CD4-positive, alpha-beta T cell treated with Interleukin-10 for 1 hour (primary cell): Measurements from ENCODE around the gene POC1A.

Experiments
- DNase-seq: peaks from one replicate; pipeline ENCODE4 v3.0.0-alpha.2; 2020

POC1A gene

DNA sequence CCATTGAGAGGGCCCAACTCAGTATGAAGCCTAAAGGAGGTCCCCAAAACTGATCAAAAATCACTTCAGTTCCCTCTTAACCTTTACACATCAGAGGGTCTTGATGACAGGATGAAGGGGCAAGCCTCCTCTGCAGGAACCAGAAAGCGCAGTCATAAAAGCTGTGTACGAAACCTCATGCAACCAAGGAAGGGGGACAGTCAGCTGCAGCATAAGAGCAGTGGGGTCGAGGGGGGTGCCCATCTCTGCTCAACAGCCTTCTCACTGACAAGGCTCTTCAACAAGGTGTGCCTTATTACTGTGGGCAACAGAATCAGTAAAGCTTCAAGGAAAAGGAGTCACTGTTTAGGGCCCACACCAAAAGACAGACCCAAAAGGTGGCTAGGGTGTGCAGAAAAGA is 3.9 kb downstream of the POC1A start:
- no peak for DNase-seq

DNA sequence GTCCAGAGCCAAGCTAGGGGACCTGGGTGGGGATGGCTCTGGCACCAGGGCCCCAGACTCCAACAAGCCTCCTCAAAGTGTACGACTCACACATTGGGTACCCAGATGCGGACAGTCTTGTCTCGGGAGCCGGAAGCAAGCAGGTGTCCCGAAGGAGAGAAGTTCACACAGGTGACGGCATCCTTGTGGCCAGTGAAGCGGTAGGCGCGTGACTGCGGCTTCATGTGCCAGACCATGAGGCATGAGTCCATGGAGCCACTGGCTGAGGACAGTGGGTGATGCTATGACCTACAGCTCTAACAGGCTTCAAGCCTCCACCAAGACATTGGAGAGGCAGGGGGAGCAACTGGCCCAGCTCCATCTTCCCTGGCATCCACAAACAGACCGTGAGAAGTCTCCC is 4.5 kb downstream of the POC1A start:
- no peak for DNase-seq

DNA sequence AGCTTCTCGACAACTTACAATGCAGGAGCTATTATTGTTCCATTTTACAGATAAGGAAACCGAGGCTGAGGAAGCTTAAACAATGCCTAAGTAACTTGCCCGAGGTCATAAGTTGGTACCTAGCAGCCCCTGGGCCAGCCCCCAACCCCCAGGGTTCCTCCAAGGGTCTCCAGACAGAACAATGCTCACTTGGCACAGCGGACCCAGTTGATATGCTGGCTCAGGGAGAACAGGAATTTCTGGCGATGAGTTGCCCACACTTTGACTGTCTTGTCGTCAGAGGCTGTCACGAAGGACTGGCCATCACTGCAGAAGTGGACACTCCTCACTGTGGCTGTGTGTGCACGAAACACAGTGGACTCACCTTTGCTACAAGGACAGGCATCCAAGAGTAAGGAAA is 5.2 kb downstream of the POC1A start:
- DNase-seq = no peak

DNA sequence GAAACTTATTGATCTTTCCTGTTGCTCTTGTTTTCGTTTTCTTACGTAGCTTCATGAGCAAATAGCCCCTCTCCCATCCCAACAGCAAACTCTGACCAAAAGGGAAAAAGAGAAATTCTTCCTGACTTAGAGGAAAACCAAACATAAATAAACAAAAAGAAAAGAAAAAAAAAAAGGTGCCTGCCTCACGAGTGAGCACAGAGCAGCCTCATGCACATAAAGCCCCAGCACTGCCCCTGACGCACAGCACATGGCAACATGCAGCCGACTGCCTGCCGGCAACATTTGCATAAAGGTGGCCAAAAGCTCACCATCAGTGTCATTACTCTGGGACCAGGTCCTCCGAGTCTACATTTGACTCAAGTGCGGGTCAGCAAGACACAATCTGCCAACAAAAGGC is 6.4 kb downstream of the POC1A start:
- no peak for DNase-seq

DNA sequence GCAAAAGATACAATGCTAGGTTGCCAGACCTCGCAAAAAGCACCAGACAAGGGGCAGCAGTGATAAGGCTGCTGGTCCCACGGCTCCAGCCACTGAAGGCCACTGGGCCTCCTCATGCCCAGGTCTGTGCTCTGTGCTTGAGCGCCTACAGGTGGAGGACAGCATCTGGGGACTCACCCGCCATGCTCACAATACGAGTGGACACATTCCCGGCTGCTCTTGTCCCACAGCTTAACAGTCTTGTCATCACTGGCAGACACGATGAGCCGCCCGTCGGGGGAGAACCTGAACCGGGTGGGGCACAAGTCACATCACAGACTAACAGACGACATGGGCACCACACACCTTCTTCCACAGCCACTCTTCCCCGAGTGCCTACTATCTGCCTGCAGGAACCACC is 7.4 kb downstream of the POC1A start:
- no peak for DNase-seq

DNA sequence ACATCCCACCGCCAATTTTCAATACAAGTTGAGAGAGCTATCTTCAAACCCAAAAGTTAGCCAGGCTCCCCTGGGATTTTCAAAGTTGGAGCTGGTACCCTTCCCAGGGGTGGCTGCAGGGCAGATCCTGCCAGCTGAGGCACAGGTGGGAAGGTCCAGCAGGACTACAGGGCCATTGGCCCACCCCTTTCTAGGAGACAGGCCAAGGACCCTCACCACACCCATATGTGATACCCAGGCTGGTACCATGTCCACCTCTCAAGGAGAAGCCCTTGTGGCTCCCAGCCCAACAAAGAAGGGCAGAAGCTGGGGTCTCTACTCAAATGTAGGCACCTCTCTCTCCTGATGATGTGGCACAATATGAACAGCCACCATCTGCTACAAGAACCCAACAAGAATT is 8.0 kb downstream of the POC1A start:
- DNase-seq = no peak

DNA sequence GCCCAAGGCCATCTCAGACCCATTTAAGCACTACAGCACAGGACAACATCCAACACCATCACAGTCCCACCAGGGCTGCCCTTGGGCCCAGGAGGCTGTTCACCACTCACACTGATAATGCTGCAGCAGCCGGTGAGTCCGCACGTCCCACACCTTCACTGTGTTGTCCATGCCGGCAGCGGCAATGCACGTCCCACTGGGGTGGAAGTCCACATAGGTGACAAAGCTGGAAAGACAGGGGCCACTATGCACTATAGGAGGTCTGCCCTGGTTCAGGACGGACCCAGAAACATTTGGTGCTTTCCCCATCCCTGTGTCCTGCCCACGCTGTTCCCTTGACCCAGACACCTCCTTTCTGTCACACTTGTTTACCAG is 8.5 kb downstream of the POC1A start:
- DNase-seq = no peak

DNA sequence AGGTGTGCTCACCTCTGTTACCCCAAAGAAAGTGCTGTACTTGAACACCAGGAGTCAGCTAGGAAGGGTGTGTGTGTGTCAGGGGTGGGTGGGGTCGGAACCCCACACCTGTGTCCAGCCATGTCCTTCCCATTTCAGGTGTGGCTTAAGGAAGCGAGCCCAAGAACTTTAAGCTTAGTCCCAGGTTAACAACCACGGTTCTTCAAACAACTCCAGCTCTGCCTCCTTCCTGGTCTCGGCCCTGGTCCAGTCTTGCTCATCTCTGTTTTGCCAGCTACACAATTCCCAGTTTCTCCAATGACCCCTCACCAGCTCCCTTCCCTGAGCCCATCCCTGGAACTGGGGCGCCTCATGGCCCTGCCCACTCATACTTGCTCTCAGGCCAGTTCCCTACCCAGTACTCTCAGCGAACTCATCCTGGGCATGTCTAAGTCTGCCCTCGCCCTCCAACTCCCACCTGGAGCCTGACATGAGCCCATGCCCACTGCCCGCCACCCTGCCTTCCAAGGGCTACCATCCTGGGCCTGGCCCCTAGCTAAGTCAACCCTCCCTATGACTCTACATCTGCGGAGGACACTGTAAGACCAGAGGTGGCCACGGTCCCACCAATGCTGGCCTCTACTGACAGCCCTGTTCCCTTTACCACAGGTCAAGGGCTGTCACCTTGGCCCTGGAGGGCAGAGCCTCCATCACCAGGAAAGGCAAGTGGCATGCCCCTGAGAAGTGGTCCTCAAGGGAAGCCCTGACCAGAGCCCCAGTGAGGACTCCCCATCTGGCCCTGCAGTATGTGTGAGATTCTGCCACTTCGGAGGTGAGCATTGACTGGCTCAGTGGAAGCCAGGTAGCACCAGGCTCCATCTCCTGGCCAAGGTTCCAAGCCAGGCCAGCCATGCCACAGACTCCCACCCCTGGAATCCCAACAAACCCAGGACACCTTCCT is 9.2 kb downstream of the POC1A start:
- DNase-seq = no peak

DNA sequence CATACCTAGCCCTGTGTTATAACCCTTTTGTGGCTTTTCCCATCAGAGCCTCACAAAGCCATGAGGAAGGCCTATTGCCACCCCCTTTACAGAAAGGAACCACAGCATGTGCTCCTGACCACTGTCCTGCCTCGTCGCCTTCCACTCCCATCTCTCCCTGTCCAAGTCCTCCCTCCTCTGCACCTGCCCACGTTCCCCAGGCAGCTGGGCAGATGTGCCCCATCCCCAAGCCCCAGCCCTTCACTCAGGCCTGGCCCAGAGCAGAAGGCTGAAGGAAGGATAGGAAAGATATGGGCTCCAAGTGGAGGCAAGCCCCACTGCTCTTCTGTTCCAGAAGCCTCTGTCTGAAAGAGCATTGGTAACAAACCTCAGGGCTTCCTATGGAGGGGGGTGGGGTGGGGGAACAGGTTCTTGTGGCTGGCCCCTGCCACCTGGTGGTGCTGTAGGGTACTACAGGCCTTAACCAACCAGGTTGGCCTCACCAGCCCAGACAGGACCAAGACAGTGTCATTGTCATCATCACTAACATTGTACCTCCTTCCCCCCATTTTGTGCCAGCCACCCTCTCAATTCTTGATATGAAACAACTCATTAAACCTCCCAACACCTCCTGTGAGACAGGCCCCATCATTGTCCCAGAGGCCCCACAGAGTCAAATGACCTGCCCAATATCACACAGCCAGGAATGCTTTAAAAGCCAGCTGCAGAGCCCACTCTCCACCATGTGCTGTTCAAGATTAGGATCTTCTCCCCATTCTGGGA is 10.0 kb downstream of the POC1A start:
- peak; percentile 90 for DNase-seq

DNA sequence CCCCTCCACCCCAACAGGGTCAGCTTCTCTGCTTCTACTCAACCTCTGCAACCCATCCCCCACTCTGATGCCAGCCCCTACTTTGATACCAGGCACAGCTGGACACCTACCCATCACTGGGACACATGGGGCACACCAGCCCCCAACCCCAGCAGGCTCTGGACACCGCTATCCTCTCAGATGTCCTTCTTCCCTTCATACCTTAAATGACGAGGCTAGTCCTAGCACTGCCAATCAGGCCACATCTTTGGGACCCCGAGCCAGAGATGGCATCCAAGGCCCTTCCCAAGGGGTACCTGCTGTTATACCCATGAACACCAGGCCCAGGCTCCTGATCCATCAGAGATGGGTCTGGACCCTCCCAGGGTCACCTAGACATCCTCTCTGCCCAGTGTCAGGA is 10.6 kb downstream of the POC1A start:
- no peak for DNase-seq

DNA sequence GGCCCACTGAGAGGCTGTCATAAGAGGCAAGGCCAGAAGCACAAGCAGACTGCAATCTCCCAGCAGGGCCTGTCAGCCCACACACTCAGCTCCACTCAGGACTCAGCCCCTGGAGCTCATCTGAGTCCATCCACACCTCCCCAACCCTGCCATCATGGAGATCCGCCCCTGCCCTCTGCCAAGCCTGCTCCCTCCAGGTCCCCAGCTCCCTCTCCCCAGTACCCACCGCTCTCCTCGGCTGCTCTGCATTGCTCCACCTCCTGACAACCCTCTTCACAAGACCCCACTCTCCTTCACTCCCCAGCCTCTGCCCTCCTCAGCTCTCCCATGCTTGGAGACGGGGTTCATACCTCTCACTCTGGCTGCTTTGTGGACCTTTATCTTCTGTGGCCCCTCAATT is 11.1 kb downstream of the POC1A start:
- DNase-seq = no peak

DNA sequence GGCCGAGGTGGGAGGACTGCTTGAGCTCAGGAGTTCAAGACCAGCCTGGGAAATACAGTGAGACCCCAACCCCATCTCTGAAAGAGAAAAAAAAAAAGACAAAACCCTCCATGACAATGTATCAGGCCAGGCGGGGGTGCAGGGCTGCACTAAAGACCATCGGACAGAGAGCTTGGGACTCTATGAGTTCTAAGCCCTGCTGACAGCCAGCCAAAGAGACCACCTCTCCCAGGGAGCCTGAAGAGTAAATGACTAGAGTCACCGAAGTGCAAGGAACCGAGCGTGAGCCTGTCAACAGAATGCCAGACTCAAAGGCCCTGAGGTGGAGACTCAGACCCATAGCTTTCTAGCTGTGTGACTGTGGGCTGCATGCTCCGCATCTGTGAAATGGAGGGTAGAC is 12.5 kb downstream of the POC1A start:
- no peak for DNase-seq

DNA sequence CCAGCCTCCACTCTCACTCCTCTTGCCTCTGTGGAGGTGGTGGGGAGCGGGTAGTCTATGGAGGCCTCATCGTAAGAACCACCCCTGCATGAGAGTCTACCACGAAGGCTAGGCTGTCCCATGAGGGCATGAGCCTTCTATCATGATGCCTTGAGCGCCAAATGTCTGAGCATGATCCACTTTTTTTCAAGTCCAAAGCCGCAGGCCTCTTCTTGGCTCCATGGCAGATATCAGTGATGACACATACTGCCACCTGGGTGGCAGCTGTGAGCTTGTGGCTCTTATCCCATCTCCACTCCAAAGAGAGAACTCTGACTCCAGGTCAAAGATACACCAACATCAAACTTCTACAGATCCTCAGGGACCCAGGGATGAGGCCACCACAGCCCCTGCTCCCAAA is 13.5 kb downstream of the POC1A start:
- DNase-seq = no peak

DNA sequence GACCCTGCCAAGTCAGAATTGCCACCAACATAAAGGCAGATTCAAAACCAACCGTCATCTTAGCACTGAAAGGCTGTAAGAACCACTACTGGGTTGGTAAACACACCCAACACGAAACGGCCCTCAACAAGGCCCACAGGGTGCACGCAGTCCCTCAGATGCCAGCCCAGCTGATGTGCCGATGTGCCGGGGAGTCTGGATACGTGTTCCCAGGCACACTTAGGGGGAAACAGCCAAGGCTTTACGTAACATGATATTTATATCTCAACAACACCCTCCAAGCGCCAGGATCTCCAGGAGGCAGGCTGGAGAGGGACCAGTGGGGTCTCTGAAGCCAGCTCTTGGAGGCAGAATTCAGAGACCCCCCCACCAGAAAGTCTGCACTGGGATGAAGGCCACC is 14.2 kb downstream of the POC1A start:
- DNase-seq = no peak

DNA sequence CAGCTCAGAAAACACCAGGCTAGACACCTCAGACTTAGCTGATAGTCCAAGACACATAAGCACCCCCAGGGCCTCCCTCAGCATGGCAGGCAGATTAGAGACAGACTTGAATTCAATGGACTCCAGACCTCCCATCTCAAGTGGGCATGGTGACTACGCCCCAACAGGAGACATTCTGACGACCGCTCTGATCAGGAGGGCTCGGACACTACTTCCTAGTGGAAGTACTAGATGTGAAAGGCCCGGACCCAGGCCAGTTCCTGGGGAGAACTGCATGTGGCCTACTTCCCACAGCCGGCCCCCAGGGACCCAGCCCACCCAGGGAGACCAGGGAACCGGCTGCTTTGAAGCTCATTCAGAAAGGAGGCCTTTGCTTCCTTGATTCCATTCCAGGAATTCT is 16.9 kb downstream of the POC1A start:
- DNase-seq = no peak

DNA sequence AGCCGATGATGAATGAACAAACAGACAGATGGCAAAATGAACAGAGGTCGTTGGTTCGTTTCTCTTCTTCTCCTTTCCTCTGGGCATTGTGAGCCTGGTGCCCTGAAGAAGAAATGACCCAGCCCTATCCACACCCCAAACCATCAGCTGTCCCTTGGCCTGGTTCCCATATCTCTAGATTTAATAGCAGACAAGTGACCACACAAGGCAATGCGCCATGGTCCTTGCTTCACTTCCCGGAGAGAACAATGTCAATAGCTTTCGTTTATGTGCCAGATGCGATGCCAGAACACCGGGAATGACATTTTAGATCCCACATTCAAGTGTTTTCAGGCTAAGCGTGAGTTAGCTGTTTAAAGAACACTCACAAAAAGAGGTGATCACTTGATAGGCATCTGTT is 17.7 kb downstream of the POC1A start:
- DNase-seq = no peak

DNA sequence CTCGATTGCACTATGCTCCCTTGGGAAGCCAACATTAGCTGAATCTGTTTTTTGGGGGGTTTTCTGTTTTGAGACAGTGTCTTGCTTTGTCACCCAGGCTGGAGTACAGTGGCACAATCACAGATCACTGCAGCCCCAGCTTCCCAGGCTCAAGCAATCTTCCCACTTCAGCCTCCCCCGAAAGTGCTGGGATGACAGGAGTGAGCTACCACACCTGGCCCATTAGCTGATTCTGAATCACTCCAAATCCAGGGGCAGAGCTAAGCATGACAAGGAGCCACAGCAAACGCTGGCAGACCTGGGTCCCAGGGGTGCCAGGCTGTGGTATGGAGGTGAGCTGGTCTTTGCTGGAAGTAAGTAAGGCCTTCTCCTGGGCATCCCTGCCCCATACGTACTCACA is 18.9 kb downstream of the POC1A start:
- no peak for DNase-seq

DNA sequence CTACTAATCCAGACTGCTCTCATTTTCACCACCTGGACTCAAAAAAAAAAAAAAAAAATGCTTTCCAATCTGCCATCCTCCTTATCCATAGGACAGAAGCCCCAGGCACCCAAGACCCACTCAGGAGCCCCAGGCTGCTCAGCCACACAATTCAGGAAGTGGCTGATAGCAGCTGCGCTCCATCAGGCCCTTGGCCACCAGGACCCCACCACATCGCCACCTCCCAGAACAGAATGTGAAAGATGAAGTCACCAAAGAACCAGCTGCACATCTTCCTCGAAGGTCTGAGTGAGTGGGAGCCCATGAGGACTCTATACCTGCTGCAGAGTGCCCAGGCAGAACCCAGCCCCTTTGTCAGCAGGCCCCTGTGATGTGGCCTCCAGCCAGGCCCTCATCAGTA is 19.5 kb downstream of the POC1A start:
- no peak for DNase-seq

DNA sequence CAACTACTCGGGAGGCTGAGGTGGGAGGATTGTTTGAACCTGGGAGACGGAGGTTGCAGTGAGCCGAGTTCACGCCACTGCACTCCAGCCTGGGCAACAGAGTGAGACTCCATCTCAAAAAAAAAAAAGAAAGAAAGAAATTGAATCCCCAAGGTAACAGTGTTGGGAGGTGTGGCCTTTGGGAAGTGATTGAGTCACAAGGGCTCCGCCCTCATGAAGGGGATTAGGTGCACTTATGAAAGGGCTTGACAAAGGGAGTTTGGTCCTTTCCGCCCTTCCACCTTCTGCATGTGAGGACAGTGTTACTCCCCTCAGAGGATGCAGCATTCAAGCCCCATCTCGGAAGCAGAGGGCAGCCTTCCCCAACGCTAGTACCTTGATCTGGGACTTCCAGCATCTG is 21.3 kb downstream of the POC1A start:
- no peak for DNase-seq

DNA sequence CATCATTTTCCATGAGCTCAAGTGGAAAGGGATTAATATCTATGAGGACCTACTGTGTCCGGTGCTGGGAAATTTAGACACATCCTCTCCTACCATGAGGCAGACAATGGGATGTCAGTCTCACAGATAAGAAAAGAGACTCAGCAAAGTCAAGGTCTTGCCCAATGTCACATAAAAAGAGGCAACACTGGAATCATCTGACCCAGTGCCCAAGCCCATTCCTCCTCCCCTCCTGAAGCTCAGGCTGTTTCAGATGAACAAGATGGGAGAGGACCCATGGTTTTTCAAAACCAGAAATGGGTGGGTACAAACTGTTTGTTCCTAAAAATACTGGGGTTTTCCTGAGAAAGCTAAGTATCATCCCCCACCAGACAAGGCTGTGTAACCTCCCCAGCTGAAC is 22.2 kb downstream of the POC1A start:
- DNase-seq = no peak

DNA sequence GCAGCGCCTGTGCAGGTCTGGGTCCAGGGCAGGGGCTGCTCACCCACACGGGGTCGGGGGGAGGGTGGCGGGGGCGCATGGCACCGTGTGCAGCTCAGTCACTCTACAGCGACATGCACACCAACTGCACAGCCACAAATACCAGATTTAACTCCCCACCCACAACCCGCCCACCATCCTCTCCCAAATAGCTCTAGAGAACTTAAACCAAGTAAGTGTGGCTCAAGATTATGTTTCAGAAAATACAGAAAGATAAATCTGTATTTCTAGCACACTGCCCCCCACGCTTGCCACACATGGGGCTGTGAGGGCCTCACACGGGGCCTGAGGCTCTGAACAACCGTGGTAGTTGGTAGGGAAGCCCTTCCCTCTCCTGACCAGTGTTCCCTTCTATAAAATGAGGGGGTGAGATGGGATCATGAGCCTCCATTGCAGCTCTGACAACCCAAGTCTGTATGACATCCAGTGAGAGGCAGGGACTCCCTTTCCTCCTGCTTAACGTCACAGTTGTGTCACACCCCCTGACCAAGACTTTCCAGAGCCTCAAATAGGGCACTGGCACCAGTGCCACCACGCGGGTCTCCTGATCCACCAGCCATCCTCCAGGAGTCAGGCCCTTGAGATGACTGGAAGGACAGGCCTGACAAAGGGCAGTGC is 23.1 kb downstream of the POC1A start:
- DNase-seq = no peak

DNA sequence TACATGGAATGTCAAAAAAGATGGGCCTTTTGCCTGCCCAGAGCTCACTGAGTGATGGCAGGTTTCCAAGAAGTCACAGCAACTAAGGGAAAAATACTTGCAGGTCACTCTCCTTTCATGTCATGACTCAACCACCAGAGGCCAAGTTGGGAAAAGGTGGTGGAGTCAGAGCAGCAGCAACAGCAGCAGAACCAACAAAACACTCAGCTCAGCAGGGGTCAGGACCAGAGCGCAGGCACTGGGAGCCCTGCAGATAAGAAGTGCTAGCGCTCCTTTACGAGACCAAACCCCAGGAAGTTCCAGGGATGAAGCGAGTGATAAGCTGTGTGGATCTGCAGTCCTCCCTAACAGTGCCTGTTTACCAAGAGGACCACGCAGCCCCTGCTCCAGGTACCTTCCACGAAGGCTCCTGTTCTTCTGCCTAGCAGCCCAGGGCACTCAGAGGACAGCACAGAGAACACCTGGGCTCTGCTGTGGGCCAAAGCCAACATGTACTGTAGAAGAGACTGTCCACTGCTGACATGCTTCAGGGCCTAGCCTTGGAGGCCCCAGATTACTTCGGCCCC is 26.0 kb downstream of the POC1A start:
- DNase-seq = no peak

DNA sequence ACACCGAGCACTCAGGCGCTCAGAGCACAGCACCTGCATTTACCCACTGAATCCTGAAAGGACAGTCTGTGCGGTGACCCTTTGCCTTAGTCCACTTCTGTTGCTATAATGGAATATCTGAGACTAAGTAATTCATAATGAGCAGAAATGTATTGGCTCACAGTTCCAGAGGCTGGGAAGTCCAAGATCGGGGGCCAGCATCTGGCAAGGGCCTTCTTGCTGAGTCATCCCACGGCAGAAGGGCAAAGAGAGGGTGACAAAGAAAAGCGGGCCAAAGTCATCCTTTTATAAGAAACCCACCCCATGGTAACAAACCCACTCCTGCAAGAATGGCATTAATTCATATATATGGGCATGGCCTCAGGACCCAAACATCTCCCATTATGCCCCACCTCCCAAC is 27.7 kb downstream of the POC1A start:
- DNase-seq = no peak

DNA sequence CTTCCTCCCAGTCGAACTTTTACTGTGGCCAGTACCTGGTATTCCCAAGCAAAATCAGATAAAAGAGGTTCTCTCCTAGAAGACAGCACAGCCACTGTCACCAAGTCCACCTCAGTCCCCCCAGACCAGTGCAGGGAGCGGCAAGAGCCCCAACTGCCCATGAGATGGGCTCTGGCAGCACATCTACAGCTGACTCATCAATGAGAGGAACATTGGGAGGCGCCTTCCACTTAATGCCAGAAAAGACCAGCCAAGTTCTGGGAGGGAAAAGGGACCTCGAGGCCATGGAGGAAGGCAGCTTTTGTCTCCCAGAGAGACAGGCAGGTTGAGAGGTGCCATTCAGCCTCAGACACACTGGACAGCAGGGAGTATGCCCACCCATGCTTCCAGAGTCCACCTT is 28.2 kb downstream of the POC1A start:
- no peak for DNase-seq
